GM12891 (cell line): Measurements from ENCODE around the gene PIAS1.

Source experiments
- PAX5 ChIP-seq: IDR thresholded peaks from 2 replicates; pipeline ENCODE4 v1.6.1; 2011; ENCODE audit warnings: low read length, moderate library complexity, mild to moderate bottlenecking; ENCODE audit not compliant: insufficient read depth, severe bottlenecking
- POLR2A ChIP-seq: IDR thresholded peaks from 2 replicates; pipeline ENCODE4 v1.6.1; 2011; ENCODE audit warnings: low read depth, low read length, control low read depth
- POLR2AphosphoS5 ChIP-seq: IDR thresholded peaks from 2 replicates; pipeline ENCODE4 v1.6.1; 2011; ENCODE audit warnings: low read depth, low read length, control low read depth
- TAF1 ChIP-seq: IDR thresholded peaks from 2 replicates; pipeline ENCODE4 v1.6.1; 2011; ENCODE audit warnings: low read depth, low read length, control low read depth

GRCh38 chr15:68203956-68204355, 149.8 kb downstream of the PIAS1 start:
- TF ChIP-seq PAX5 (no peak), POLR2A (no peak), TAF1 (no peak), POLR2AphosphoS5 (no peak)
